ENCODE data around the gene SEC14L6. TPM values are rescaled to one million over a fixed set of nuclear protein-coding genes. Genes with fewer than 3 reads are reported as not detected.
A peak's percentile ranks its signal among the peaks of the same experiment; 100 is the strongest.
"Not testable (repeated sequence)": the region's sequence is repeated elsewhere in the genome, so short reads cannot be mapped to it uniquely, and the experiment has no call there.

Gene SEC14L6
- total RNA-seq, 4 donors from 2014 or later: 15.2 to 105 (median 41.4) TPM

- Histone ChIP-seq H3K36me3 (no peaks in the 10 kb centered on the region), H3K9me3 (no peaks in the 10 kb centered on the region), H3K27ac (no peak overlapping the region), H3K4me3 (no peak overlapping the region), H3K27me3 (no peaks in the 10 kb centered on the region), H3K4me1 (no peaks in the 10 kb centered on the region)
- 84% methylated on average over 6 of the region's 7 CpGs for WGBS
- no peak for TF ChIP-seq EP300 (IDR thresholded peaks at IDR 0.05)
- TF ChIP-seq POLR2A (IDR thresholded peaks at IDR 0.05): no peak
- no peak for TF ChIP-seq POLR2AphosphoS5 (IDR thresholded peaks at IDR 0.05)
- TF ChIP-seq CTCF (IDR thresholded peaks at IDR 0.05): no peak
- DNase-seq (ENCODE audit: low spot score in 2 of 2): no peak
Measured at GRCh38 chr22:30553971-30554370, 7.4 kb upstream of the SEC14L6 start.

- TF ChIP-seq POLR2A (IDR thresholded peaks at IDR 0.05) (no peak), EP300 (IDR thresholded peaks at IDR 0.05) (no peak), POLR2AphosphoS5 (IDR thresholded peaks at IDR 0.05) (no peak), CTCF (IDR thresholded peaks at IDR 0.05) (no peak)
- Histone ChIP-seq H3K27me3 (no peaks in the 10 kb centered on the region), H3K4me1 (no peaks in the 10 kb centered on the region), H3K9me3 (no peaks in the 10 kb centered on the region), H3K4me3 (no peak overlapping the region), H3K36me3 (no peaks in the 10 kb centered on the region), H3K27ac (no peak overlapping the region)
- WGBS: 43% methylated on average over 1 of the region's 1 CpG
- no peak for DNase-seq (ENCODE audit: low spot score in 2 of 2)
Measured at GRCh38 chr22:30552719-30553118, 6.2 kb upstream of the SEC14L6 start.

- H3K36me3 ChIP-seq; DNase-seq (ENCODE audit: low spot score in 2 of 2); H3K27me3 ChIP-seq; H3K4me1 ChIP-seq; H3K4me3 ChIP-seq; H3K9me3 ChIP-seq; H3K27ac ChIP-seq: not testable (repeated sequence)
- WGBS: 82% methylated on average over 3 of the region's 3 CpGs
Measured at GRCh38 chr22:30551813-30552212, 5.3 kb upstream of the SEC14L6 start.

- Histone ChIP-seq H3K4me3 (no peak overlapping the region), H3K9me3 (no peaks in the 10 kb centered on the region), H3K36me3 (no peaks in the 10 kb centered on the region), H3K27ac (no peak overlapping the region), H3K27me3 (peaks cover 24% of the 10 kb centered on the region), H3K4me1 (peaks cover 6% of the 10 kb centered on the region)
- TF ChIP-seq POLR2AphosphoS5 (IDR thresholded peaks at IDR 0.05) (no peak), CTCF (IDR thresholded peaks at IDR 0.05) (no peak), POLR2A (IDR thresholded peaks at IDR 0.05) (no peak), EP300 (IDR thresholded peaks at IDR 0.05) (no peak)
- WGBS: 82% methylated on average over 4 of the region's 4 CpGs
- no peak for DNase-seq (ENCODE audit: low spot score in 2 of 2)
Measured at GRCh38 chr22:30547188-30547587, 647 bp upstream of the SEC14L6 start.

- no peaks in the 10 kb centered on the region for H3K9me3 ChIP-seq
- WGBS: 67% methylated on average over 9 of the region's 12 CpGs
- H3K27ac ChIP-seq: no peak overlapping the region
- peaks cover 40% of the 10 kb centered on the region for H3K27me3 ChIP-seq
- peak overlapping the region; percentile 45 for H3K4me3 ChIP-seq
- H3K36me3 ChIP-seq: no peaks in the 10 kb centered on the region
- no peak for DNase-seq (ENCODE audit: low spot score in 2 of 2)
- H3K4me1 ChIP-seq: peaks cover 10% of the 10 kb centered on the region
- TF ChIP-seq POLR2A (IDR thresholded peaks at IDR 0.05): no peak
- no peak for TF ChIP-seq POLR2AphosphoS5 (IDR thresholded peaks at IDR 0.05)
- TF ChIP-seq CTCF (IDR thresholded peaks at IDR 0.05): no peak
- no peak for TF ChIP-seq EP300 (IDR thresholded peaks at IDR 0.05)
Measured at GRCh38 chr22:30542811-30543188, 3.7 kb downstream of the SEC14L6 start.

All from suprapubic skin (tissue), 4 donors.